ENCODE data around the gene PSD.

The PSD gene

DNA sequence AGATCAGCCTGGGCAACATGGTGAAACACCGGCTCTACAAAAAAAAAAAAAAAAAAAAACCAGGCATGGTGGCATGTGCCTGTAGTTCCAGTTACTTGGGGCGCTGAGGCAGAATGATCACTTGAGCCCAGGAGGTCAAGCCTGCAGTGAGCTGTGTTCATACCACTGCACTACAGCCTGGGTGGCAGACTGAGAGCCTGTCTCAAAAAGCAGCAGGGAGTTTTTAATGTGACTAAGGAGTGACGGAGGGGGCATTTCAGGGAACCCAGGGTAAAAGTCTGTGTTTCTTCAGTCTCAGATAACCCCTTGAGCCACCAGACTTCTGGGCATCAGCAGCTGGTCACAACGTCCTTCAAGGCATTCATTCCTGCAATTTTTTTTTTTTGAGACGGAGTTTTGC lies 34.9 kb upstream of the PSD start:
- peak overlapping the region; percentile 2; the same call in 1 of the 2 replicates for H3K27ac ChIP-seq (ENCODE audit: extremely low read depth, low read depth, low read length)
- CTCF ChIA-PET = interaction anchor here (0.8 to 1.0 kb wide), 3 partner anchors 14 to 91 kb away, joined by 3 to 4 read pairs (median 4); no protein-coding TSS in a partner anchor
- no peak overlapping the region for H3K4me3 ChIP-seq (ENCODE audit: low read depth, low read length)
- H3K36me3 ChIP-seq (ENCODE audit: control insufficient read depth in 2 of 2, insufficient read depth in 1 of 2, low read length in 2 of 2) = peaks cover 14 to 36% of the 10 kb centered on the region in 2 experiments; a peak in 2 of 3 replicates
- no peaks in the 10 kb centered on the region for H3K9me3 ChIP-seq (ENCODE audit: control insufficient read depth, insufficient read depth, low read depth, low read length)
- TF ChIP-seq ZNF488 (tag by site-specific recombination; IDR thresholded peaks at IDR 0.05) (no peak), GLIS1 (tag by site-specific recombination; IDR thresholded peaks at IDR 0.05) (peak; percentile 68), ZSCAN23 (tag by site-specific recombination; IDR thresholded peaks at IDR 0.05) (peak; percentile 8; the same call in 1 of the 2 replicates), ZNF280D (tag by site-specific recombination; IDR thresholded peaks at IDR 0.05) (no peak), SETDB1 (IDR thresholded peaks at IDR 0.05; ENCODE audit: insufficient read length, low read length) (no peak), ZNF274 (IDR thresholded peaks at IDR 0.05; ENCODE audit: low read length) (no peak), ZNF274 (tag by site-specific recombination; IDR thresholded peaks at IDR 0.05; ENCODE audit: borderline replicate concordance) (no peak), GLIS2 (tag by site-specific recombination; IDR thresholded peaks at IDR 0.05) (0 out of 2 replicates have a peak, but pooled peaks have one; percentile 8), ZNF837 (tag by site-specific recombination; IDR thresholded peaks at IDR 0.05) (no peak), ZFP3 (tag by site-specific recombination; IDR thresholded peaks at IDR 0.05; ENCODE audit: low read depth) (no peak), ZNF660 (tag by site-specific recombination; IDR thresholded peaks at IDR 0.05) (no peak), INSM2 (tag by site-specific recombination; IDR thresholded peaks at IDR 0.05) (0 out of 2 replicates have a peak, but pooled peaks have one; percentile 22), ZNF670 (tag by site-specific recombination; IDR thresholded peaks at IDR 0.05; ENCODE audit: low read depth) (no peak), FEZF1 (tag by site-specific recombination; IDR thresholded peaks at IDR 0.05) (no peak), ZXDB (tag by site-specific recombination; IDR thresholded peaks at IDR 0.05) (no peak), ZIC2 (tag by site-specific recombination; IDR thresholded peaks at IDR 0.05) (peak; percentile 90), ZNF169 (tag by site-specific recombination; IDR thresholded peaks at IDR 0.05) (no peak), ZNF341 (tag by site-specific recombination; IDR thresholded peaks at IDR 0.05; ENCODE audit: low read depth) (no peak), EGR2 (tag by site-specific recombination; IDR thresholded peaks at IDR 0.05; ENCODE audit: low read depth) (no peak), ZNF214 (tag by site-specific recombination; IDR thresholded peaks at IDR 0.05; ENCODE audit: borderline replicate concordance) (no peak), ZNF701 (tag by site-specific recombination; IDR thresholded peaks at IDR 0.05) (no peak)
- peaks cover 5% of the 10 kb centered on the region for H3K4me1 ChIP-seq (ENCODE audit: control insufficient read depth, insufficient read depth, low read length)
- POLR2A ChIA-PET = interaction anchor here (0.6 to 5.3 kb wide), 6 partner anchors 7 to 31 kb away, joined by 3 to 60 read pairs (median 6); partner anchors contain the start of gene CUEDC2

Data from HEK293 (cell line).